SHP77 treated with DMSO at 0.1 percent for 48 hours (cell line): ENCODE measurements around the gene KLHDC8A.

Experiments
- DNase-seq: peaks from one replicate; lab custom pipeline; 2025; lab: John Stamatoyannopoulos, UW

The KLHDC8A gene

DNA sequence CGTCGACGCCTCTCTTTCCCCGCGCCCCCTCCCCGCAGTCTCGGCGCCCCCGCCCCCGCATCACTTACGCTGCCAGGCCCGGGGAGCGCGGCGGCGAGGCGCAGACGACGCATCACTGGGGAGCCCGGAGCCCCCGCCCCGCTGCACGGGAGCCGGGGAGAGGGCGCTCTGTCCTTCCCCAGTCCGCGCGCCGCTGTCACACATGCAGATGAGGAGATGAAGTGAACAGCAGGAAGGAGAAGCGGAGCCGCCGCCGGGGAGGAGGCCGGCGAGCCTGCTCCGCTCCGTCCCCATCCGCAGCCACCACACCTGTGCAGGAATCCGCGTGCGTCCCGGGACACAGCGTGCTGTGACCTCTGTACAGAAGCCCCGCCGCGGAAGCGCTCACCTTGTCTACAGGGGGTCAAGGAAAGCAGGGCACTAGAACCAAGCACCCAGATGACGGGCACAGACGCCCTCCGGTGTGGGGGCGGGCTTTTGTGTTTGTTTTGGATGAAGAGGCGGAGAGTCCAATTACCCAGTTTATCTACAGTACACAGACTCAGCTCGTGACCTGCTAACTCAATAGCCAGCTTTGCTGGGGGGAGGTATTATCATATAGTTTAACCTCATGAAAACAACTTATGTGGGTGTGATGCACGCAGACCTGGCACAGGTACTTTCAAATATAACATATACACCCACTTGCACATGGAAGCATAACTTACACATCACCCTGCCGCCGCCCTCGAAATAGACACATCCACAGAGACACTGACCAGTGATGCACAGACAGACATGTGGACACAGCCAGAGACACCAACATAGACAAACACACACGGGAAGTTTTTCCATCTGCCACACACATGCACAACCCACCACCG is 12.4 kb downstream of the KLHDC8A start:
- DNase-seq = no peak

DNA sequence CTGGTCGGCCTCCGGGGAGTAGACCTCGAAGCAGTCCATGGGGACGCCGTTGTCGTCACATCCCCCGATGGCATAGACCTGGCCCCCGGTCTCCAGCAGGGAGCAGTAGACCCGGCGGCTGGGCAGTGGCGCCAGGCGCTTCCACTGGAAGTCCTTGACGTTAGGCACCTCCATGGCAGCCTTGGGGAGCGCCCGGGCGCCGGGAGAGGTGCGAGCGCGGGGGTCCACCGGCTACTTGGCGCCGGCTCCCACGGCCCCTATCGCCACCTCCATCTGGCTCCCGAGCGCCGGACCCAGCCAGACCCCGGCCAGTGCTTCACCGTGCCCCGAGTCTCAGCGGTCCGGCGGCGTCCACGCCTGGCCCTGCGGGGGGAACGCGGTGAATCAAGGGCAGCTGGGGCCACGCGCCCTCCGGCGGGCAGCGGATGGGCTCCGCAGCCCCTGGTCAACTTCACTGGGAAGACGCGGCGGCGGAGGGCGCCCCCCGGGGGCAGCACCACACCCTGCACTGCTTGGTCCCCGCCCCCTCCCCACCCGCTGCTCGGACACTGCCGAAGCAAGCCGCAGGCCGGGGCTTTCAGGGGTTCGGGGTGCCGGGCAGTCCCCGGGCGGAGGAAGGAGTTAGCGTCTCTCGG is 13.2 kb downstream of the KLHDC8A start:
- DNase-seq = no peak

DNA sequence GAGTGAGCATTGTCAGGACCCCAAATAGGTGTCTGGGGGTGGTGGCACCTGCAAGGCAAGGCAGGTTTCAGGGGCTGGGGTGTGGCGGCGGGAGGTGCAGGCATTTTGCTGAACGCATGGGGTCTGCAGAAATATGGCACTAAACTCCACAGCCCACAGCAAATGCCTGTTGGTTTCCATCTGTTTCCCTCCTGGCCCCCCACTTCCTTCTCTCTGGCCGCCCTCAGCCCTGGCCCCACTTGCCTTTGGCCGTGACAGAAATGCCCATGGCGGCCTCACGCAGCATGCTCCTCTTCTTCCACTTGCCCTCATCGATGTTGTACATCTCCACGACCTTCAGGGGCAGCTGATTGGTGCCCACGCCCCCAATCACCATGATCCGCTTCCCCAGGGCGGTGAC is 13.7 kb downstream of the KLHDC8A start:
- no peak for DNase-seq

DNA sequence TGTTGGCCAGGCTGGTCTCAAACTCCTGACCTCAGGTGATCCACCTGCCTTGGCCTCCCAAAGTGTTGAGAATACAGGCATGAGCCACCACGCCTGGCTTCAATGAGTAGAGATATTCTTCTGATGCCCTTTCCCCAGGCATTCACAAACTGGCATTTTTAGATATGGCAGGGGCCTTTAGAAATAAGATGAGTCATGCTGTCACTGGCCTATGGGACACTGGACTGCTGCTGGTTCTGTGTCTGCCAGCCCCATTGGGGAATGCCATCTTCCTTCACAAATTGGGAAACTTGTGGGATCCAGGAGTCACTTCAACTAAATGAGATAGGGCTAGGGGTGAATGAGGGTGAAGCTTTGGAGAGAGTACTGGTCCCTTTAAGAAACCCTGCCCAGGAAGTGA is 16.0 kb downstream of the KLHDC8A start:
- DNase-seq = no peak

DNA sequence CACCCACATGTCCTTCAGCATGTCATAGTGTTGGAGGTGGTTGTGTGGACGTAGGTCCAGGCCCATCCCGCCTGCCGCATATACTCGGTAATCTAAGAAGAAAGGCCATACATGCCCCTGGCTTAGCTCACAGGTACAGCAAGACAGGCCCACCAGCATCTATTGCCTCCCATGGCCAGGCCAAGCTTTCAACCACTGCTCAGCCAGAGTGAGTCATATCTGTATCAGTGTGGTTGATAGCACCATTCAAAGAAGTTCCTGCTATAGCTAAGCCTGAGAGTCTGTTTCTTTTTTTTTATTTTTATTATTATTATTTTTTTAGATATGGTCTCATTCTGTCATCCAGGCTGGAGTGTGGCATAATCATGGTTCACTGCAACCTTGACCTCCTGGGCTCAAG is 17.0 kb downstream of the KLHDC8A start:
- DNase-seq = no peak

DNA sequence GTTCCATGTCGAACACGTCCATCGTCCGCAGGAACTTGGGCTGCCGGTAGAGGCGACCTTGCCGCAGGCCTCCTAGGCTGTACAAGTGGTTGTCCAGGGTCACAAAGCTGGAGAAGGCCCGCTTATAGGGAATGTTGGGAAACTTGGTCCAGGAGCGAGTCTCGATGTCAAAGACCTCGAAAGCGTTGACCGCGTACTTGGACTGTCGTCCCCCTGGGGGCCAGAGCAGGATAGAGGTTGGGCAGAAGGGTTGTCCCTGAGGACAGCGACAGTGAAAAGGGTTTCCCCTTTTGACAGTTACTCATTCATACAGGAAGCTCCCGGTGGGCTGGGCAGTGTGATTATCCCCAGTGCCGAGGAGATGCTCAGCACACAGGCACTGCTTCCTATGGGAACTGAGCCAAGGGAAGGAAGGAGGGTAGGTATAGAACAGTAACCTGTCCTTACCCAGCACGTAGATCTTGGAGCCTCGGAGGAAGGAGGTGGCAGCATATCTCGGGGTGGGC is 17.5 kb downstream of the KLHDC8A start:
- no peak for DNase-seq

DNA sequence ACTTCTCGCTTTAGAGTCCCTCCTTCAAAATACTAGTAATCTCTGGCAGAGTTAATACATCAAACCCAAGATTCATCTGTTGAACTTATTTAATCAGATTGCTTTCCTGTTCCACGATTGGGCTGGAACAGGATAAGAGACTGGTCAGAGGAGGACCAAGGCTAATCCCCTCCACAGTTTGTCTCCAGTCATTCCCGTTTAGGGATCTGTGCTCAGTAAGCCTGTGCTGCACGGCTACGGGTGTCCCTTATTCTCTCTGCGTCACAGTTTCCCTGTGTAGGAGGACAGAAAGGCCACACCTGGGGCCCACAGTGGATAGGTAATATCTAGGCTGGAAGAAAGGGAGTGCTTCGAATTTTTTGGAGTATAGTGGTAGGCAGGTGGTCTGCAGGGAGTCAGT is 18.7 kb downstream of the KLHDC8A start:
- no peak for DNase-seq

DNA sequence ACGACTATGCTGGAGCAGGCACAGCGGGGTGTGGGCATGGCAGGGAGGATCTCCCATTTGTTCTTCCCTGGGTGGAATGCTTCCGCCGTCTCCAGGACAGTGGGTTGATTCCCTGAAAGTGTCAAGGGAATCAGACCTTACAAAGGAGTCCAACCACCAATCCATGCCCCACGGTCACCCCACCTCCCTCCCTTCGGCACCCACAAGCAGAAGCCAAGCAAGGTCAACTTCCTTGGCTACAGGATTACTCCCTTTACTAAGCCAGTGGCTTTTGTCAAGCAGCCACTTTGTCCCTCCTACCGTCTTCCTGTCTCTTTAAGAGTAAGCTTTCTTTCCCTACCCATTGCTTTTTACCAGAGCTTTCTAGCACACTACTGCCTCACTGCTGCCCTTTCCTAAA is 19.2 kb downstream of the KLHDC8A start:
- no peak for DNase-seq

DNA sequence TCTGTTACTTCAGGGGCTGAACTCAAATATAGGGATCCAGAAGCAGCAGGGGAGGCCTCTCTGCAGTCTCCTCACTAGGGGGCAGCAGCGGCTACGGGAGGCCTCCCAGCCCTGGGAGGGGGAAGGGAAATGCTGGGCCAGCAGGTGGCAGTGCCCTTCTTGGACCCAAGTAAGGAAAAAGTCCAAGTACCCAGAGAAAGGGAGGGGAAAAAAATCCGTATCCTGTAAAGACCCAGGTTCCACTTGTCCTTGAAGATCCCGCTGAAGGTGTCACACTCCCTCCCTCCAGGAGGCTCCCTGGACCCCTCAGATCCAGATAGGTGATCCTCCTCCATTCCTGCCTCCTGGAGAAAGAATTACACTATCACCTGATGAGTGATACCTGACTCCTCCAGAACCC is 21.0 kb downstream of the KLHDC8A start:
- DNase-seq = peak; percentile 61

DNA sequence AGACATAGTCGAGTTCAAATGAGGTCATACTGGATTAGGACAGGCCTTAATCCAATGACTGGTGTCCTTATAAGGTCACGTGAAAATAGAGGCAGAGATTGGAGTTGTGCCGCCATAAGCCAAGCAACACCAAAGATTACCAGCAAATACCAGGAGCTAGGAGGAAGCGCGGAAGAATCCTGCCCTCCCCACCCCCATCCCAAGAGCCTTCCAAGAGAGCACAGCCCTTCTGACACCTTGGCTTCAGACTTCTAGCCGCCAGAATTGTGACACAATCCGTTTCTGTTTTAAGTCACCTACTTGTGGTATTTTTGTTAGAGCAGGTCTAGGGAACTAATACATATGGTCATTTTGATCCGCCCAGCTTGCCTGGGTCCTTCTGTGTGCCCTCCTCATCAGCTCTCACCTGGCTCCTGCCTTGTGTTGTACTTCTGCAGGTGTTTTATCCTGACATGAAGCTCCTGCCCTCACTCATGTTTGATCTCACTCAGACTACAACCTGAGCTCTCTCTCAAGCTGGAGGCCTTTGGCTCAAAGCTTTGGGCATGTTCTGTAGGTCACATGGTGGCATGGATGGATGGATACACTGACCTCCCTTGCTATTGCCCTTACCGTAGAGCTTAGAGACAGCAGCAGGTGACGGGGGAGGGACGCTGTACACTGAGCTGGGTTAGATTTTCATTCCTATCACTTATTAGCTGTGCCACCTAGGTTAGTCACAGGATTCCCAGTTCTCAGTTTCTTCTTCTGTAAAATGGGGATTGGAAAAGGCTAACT is 24.5 kb downstream of the KLHDC8A start:
- DNase-seq = no peak

DNA sequence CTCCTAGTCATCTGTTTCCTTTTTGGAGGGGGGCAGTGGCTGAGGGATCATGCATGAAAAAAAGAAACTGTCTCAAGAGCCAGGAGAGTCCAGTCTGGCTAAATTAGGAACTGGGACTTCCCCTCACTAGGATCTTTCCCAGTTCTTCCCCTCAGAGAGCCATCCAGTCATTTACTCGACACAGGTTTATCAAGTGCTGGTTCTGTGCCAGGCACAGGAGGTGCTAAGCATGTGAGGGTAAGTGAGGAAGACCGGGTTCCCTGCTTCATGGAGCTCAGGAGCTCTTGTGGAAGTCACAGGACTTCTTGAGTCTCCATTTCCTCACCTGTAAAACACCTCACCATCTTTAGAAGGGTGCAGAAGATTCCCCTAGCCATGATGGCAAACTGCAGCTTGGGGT is 26.6 kb downstream of the KLHDC8A start:
- DNase-seq = no peak

DNA sequence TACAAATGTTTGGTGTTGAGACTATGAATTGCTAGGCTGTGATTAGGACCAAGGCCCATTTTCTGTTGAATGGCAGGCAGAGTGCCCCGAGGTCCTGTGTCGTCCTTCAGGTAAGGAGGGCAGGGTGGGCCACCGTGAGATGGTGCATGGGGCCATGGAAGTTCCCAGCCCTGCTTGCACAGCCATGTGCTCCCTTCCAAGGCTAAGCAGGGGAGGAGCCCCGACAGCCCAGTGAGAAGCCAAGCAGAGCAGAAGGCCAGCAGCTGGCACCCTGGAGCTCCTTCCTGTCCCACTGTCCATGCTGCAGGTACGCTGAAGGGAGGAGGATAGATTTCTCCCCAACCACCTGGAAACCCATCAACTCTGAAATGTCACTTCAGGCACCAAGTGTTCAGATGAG is 27.0 kb downstream of the KLHDC8A start:
- DNase-seq = no peak

DNA sequence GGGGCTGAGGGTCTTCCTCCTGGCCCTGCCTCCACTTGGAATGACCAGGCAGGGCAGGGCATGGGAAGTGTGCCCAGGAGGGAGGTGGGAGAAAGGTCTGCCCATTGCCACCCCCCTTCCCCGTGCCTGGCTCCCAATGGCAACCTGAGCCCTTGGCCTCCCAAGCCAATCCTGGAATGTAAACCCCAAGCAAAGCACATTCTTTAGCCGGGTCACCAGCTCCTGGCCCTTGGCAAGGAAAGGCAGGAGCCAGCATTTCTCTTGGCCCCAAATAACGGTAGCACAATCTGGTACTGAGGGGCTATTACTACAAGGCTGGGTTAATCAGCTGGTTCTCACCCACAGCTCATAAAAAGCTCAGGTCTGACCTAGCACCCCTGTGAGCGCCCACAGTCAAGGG is 28.2 kb downstream of the KLHDC8A start:
- no peak for DNase-seq

DNA sequence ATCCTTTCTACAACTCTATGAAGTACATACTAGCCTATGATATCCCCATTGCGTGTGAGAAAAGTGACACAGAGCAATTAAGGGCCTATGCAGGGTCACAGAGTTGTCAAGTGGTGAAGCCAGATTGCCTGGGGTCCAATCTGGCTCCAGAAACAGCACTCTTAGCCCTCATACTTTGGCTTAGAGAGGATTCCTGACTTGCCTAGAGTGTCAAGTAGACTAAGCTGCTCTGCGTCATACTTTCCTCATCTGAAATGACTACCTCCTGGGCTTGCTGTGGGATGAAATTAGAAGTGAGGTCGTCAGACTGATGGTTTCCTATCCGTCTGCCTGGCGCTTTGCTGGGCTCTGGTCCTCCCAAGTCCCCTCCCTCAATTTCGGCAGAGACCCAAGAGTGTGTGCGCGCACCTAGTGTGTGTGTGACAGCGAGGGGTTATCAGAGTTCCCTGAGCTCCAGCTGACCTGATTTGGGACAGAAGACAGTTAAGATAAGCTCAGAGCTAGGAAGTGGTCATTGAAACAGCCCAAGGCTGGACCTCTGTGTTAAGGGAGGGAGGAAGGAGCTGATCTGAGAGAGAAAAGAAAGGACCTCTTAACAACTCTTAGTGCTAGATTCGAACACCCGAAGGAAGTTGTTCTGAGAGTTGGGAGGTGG is 29.8 kb downstream of the KLHDC8A start:
- DNase-seq = no peak

DNA sequence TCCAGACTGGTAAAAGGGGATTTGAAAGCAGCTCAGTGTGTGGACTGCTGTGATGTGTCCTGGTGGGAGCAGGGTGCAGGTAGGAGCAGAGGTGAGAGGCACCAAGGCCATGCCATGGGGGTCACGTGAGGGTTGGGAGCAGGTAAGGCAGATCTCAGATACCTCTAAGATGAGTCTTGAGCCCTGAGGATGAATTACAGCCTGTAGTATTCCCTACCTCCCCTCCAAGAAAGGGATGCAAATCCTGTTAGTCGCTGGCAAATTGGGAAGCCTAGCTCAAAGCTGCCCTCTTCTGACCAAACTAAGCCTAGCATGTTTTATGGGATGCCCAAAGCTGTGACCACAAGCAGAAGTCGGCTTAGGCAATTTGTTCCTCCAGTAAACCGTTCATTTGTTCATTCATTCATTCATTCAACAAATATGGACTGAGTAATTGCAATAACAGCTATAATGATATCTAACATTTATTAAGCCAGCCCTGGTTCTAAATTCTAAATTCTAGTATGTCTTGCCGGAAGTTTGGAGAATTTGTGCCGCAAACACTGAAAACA is 31.3 kb downstream of the KLHDC8A start:
- DNase-seq = peak; percentile 64

DNA sequence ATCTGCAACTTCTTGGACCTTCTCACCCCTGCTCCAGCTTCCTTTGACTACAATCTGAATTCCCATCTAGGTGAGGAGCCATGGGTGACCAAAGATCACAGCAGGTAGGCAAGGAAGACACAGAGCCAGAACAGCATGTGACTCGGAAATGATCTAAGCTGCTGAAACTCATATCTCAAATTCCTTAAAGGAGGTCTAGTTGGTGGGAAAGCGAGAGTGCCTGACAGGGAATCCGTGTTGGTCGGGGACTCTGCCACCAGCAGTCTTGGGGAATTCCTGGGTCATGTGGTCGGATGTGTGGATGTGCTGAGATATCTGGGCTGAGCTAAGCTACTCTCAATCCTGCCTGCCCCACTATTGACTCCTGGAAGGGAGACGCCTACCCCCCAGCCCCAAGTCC is 31.9 kb downstream of the KLHDC8A start:
- DNase-seq = no peak

DNA sequence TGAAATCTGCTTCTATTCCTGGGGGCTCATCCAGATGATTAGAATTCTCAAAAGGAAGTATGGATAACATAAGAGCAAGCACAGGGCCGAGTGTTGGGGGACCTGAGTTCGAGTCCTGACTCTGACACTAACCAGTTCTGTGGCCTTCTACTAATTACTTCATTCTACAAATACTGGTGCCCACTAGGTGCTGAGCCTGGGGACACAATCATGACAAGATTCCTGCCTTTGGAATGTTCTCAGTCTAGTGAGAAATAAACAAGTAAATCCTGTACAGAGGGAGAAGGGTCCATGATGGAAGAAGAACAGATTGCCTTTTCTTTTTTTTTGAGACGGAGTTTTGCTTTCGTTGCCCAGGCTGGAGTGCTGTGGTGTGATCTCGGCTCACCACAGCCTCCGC is 32.9 kb downstream of the KLHDC8A start:
- no peak for DNase-seq

DNA sequence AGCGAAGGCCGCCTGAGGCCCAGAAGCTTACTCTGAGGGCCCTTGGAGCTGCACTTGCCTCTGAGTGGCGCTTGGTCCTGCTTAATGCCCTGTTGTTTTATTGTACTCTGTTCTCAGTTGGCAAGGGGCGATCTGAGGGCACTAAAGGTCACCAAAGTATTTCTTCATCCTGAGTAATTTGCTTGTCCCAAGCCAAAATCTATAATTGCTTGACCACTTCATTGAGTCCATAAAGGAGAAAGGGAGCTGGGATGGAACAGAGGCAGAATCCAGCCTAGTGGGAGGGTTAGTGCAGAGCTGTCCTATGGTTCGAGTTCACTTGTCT is 34.8 kb downstream of the KLHDC8A start:
- no peak for DNase-seq

DNA sequence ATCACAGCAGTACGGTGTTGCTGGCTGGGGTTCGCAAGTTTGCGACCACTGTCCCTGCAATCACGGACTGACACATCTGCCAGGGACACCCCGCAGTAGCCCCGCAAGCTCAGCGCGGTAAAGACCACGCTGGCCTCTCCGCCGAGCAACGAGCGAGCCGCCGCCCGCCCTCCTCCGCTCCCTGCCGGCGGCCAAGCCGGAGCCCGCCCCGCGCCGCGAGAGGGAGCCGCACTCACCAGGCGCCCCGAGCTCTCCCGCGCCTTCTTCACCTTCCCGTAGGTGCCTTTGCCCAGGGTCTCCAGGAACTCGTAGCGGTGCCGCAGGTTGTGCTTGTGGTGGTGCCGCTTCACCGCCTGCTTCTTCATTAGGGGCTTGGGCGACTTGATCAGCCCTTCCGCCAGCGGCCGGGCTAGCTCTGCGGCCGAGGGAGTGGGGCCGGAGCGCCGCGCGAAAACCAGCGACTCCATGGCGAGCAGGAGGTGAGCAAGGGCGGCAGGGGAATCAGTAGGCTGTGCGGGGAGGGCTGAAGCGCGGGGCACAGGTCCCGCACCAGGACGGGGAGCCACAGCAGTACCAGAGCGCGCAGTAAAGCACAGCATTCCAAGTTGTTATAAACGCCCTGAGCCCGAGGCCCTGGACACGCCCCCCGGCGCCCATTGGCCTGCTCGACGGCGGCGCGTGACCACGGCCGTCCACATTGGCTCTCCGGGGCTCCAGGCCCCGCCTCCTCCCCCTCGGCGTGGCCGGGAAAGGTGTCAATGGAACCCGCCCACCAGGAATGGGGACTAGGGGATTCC is 35.4 kb downstream of the KLHDC8A start, which contains the start of gene NUAK2:
TSS of gene NUAK2 (minus strand) at position 584 of the 797 bp plus-strand sequence. CDS start at position 467, 117 bp downstream.
- peak; percentile 88 for DNase-seq

DNA sequence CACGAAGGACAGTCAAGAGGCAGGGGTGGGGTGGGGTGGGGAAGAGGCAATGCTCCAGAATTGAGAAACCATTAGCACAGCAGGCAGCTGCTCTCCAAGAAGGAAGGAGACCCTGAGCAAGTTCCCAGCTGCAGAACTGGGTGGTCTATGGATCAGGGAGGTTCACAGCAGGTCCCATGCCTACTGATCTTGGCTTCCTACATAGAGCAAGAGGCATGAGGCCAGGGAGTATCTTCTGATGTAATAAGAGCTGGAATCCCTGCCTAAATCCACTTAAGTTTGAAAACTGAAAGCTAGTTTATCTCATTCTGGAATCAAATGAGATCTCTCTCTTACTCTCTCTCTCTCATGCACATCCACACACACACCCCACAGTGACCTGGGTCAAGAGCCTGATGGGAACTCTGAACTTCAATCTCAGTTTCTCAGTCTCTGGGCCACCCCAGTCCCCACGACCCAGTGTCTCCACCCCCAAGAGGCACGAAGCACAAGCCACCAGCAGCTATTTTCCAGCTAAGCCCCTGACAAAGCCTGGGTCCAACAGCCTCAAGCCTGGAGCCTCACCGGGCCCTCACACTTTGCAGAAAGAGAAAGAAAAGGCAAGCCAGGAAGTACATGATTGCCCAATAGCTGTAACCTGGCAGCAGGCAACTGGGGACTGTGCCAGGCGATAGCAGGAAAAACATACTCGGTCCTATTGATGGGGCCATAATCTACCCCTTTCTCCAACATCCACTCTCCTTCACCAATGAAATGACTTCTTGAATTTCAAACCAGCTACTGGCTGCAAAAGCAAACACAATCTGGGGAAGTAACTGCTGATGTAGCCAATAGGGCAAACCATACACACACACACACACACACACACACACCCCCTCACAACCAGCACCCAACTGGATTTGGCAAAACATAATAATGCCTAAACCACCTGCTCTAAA is 37.4 kb downstream of the KLHDC8A start:
- DNase-seq = peak; percentile 93
